Epidermal melanocyte (primary cell): Measurements from ENCODE around the gene ZBTB45.

Experiments
- DNase-seq: peaks from one replicate; pipeline ENCODE4 v3.0.0; 2011; ENCODE audit warnings: low spot score; ENCODE audit not compliant: insufficient read length

ZBTB45 gene

GRCh38 chr19:58538257-58539168 lies 18.9 kb upstream of the ZBTB45 start:
- DNase-seq, result no peak

DNA sequence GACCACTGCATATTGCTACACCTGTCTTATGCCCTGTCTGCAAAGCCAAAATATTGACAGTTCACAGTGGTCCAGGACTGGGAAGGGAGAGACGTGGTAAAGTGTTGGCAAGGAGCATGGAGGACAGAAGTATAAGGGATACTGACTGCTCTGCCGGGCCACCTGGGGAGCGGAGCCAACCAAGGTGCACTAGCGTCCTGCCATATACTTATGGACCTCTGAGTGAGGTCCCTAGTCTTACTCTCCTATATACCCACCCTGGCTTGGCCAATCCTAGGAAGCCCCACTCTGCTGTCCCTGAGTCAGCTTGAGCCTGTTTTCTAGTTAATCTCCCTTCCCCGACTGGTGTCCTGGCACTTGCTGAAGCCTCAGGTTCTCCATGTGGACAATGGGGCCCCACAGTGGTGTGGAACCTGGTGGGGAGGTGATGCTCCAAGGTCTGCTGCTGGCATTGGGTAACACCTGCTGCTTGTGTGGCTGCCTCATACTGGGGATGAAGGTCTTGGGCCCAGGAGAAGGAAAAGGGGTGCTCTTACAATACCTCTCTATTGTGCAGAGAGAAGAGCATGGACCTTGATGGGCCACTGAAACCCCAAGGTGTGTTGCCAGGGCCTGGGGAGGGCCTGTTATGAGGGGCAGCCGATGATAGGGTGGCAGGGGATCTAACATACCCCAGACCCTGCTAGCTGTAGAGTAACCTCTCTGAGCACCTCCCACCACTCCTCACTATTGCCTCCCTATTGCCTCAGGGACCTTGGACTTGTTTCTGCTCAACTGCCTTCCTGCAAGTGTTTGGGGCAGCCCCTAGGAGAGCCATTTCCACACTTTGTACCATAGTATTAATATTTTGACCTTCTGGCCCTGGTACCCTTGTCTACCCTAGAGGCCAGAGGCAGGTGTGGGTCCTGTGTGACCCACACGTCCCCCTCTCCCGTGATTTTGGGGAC lies 17.5 kb upstream of the ZBTB45 start:
- no peak for DNase-seq

- DNase-seq, result no peak
Measured at GRCh38 chr19:58535857-58536256, 16.2 kb upstream of the ZBTB45 start.

DNA sequence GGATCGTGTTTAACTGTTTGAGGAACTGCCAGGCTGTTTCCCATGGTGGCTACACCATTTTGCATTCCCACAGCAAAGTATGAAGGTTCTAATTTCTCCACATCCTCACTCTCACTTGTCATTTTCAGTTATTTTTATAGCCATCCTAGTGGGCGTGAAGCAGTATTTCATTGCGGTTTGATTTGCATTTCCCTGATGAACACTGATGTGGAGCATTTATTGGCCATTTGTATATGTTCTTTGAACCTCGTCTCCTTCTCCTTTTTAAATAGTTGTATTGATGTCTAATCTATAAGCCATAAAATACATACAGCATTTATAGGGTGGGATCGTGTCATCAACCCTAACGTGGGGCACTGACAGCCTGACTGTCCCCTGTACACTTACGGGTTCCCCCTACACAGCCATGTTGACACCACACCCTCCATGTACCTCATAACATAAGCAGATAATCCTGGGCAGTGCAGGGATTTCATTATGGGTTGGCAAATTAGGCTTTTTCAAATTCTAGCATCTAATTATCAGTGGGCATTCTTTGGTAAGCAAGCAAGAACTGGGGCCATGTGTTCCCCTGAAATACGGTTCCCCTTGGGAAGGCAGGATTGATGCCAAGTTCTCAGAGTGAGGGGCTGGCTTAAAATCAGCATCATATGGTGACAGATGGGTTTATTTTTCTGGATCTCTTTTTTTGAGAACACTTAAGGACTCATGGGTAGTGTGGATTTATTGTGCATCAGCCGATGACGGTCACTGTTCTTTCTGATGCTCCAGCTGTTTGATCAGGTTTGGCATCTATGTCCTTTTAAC lies 11.6 kb upstream of the ZBTB45 start:
- no peak for DNase-seq

DNA sequence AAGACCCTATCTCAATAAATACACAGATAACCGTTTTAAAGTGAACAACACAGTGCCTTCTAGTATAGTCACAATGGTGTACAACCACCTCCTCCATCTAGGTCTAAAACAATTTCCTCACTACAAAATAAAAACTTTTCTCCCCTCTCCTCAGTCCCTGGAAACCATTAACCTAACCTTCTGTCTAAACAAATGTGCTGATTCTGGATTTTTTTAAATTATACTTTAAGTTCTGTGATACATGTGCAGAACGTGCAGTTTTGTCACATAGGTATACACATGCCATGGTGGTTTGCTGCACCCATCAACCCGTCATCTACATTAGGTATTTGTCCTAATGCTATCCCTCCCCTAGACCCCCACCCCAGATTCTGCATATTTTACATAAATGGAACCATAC lies 9.8 kb upstream of the ZBTB45 start:
- no peak for DNase-seq

DNA sequence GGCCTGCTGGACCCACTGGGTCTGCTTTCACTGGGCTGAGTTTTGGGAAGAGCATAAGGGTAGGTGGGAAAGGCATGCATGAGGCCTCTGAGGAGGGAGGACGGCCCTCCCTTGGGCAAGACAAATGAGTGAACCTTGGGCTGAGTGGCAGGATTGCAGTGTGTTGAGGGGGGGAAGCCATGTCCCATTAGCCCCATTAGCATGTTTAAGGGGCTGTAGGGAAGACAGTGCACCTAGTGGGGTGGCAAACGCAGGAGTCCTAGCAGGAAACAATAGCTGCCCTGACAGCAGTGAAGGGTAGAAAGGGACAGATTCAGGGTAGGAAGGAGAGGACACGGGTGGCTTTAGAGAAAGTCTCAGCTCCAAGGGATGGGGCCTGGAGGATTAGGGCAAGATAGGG lies 3.1 kb upstream of the ZBTB45 start:
- DNase-seq, result no peak

- DNase-seq, result no peak
Measured at GRCh38 chr19:58521651-58522050, 2.0 kb upstream of the ZBTB45 start.

- DNase-seq, result no peak
Measured at GRCh38 chr19:58520257-58520599, 618 bp upstream of the ZBTB45 start.

DNA sequence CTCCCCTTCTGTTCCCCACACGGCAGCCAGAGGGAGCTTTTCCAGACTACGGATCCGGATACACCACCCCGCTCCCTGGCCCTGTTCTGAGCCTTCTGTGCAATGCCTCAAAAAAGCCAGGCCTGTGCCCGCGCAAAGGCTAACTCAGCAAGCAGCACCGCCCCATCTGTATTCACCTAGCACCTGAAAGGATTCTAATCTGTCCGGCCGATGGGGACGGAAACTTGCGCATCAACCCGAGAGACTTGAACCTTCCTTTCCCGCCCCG lies 589 bp downstream of the ZBTB45 start:
- DNase-seq, result peak; percentile 87

- DNase-seq, result no peak
Measured at GRCh38 chr19:58518256-58519086, 1.1 kb downstream of the ZBTB45 start.

GRCh38 chr19:58516964-58517833 lies 2.4 kb downstream of the ZBTB45 start:
- no peak for DNase-seq

DNA sequence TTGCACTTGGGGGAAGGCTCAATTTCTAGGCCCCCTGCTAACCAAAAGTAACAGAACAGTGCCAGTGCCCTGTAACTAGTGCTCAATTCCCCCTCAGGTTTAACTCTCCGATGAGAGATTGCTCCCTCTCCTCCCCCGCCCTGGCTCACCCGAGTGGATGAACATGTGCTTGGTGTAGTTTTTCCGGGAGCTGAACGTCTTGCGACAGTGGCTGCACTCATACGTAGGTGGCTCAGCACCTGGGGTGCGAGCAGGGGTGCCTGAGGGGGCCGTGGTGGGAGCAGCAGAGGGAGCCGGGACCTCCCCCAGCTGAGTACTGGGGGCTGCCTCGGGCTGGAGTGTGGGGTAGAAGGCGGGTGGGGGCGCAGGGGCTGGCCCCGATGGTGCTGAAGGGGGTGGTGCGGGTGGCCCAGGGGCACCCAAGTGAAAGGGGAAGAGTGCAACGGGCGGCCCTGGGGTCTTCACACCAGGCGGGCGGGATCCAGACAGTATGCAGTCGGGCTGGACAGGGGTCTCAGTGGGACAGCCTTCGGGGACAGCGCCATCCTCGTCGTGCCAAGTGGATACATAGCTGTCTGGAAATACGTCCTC lies 3.3 kb downstream of the ZBTB45 start:
- no peak for DNase-seq

DNA sequence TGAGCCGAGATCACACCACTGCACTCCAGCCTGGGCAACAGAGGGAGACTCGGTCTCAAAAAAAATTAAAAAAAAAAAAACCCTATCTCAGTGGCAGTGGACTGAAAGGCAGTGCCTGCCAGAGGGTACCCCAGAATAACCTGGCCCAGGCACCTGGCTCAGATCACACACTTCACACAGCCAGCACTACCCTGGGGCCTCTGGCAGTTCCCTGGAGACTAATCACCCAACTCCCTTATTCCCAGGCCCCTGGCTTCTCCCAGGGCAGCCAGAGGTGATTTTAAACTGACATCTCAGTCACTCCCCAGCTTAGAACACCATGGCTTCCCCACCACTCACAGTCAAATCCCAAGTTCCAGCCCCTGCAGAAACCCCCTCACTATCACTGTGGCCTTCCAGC lies 4.4 kb downstream of the ZBTB45 start:
- no peak for DNase-seq

- no peak for DNase-seq
Measured at GRCh38 chr19:58514564-58515022, 5.0 kb downstream of the ZBTB45 start.

DNA sequence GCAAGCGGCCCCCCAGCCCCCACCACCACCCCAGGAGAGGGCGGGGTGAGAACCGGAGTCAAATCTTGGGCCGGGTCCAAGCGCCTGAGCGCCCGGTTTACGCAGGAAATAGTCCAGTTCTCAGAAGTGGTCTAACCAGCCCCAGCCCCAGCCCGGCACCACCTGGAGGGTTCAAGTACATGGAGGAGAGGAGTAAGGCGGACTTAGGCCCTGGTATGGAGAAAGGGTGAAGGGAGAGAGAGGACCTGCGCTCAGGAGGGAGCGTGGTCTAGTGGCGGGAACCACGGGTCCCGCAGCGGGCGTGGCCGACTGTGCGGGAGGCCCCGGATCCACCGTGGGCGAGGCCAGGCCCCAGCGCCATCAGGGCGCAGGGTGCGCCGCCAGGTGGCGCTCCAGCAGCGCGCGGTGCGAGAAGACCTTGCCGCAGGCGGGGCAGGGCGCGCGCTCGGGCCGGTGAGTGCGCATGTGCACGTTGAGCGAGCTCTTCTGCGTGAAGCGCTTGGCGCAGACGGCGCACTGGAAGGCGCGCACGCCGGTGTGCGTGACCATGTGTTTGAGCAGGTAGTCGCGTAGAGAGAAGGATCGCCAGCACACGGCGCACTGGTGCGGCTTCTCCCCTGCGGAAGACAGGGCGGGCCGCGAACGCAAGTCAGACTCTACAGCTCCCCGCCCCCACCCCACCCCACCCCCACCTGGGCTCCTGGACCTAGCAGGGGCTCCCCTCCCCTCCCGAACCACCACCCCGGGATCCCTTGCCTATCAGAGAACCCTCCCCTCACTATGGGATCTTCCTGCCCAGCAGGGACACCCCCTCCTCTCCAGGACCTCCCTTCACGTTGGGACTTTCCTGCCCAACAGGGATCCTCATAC lies 5.7 kb downstream of the ZBTB45 start:
- DNase-seq, result peak; percentile 79

- no peak for DNase-seq
Measured at GRCh38 chr19:58513213-58513693, 6.4 kb downstream of the ZBTB45 start.

DNA sequence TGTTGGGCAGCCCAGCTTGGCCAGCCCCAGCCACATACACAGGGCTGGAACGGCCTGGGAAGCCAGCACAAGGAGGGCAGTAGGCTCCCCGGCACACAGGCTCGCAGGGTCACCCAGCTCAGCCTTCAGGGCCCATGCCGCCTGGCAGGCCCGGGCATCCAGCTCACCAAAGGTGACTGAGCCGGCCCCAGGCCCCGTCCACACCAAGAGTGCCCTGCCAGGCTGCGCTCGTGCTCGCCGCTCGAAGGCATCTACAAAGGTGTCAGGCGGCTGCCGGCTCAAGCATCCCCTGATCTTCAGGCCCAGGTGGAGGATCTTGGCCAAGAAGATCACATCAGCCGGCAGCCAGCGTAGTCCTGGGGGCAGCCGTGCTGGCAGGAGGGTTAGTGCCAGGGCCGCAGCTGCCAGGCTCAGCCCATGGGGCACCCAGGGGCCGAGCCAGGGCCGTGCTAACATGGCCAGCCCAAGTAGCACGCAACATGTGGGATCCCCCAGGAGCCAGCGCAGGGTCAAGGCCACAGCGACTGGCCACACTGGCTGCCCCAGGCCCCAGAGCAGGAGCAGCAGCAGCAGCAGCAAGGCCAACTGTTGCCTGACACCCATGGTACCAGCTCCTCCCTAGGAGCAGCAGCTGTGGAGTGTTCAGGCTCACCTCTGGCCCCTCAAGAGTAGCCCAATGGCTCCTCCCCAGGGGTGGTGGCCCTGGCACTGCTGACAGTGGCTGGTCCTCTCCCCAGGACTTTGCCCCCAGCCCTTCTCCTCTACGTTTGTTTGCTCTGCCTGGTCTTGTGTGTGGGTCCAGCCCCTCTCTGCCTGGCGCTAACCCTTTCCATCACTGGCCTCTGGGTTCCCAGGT lies 8.0 kb downstream of the ZBTB45 start, which contains the start of gene SLC27A5:
SLC27A5 (minus strand) TSS at position 640 of the 856 bp plus-strand sequence; CDS start at position 603, 37 bp downstream.
- no peak for DNase-seq
